ENCODE results near the gene IDH2. TPM values are rescaled to one million over a fixed set of nuclear protein-coding genes. Genes with fewer than 3 reads are reported as not detected.

The IDH2 gene
- total RNA-seq, 1 donor from 2014 or later: 49.7 TPM

DNA sequence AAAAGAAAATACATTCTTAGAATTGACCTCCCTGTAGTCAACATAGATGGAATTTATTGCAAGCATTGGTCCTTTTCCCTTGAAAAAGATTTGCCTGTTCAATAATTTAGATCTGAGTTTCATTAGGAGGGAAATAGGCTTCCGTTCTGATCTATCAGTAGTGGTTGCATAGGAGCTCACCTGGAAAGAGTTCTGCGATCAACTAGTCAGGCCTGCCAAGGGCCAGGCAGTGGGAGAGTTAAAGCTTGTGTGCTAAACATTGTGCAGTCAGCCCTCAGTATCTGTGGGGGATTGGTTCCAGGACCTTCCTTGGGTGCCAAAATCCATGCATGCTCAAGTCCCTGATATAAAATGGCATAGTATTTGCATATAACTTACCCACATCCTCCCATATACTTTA lies 29.6 kb upstream of the IDH2 start:
- TF ChIP-seq, protein P1, sequence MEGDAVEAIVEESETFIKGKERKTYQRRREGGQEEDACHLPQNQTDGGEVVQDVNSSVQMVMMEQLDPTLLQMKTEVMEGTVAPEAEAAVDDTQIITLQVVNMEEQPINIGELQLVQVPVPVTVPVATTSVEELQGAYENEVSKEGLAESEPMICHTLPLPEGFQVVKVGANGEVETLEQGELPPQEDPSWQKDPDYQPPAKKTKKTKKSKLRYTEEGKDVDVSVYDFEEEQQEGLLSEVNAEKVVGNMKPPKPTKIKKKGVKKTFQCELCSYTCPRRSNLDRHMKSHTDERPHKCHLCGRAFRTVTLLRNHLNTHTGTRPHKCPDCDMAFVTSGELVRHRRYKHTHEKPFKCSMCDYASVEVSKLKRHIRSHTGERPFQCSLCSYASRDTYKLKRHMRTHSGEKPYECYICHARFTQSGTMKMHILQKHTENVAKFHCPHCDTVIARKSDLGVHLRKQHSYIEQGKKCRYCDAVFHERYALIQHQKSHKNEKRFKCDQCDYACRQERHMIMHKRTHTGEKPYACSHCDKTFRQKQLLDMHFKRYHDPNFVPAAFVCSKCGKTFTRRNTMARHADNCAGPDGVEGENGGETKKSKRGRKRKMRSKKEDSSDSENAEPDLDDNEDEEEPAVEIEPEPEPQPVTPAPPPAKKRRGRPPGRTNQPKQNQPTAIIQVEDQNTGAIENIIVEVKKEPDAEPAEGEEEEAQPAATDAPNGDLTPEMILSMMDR (IDR thresholded peaks at IDR 0.05): no peak
- intact Hi-C loops (cut with DNase I): no loop called here
- DNase-seq (ENCODE audit: low spot score in 2 of 2): no peak

DNA sequence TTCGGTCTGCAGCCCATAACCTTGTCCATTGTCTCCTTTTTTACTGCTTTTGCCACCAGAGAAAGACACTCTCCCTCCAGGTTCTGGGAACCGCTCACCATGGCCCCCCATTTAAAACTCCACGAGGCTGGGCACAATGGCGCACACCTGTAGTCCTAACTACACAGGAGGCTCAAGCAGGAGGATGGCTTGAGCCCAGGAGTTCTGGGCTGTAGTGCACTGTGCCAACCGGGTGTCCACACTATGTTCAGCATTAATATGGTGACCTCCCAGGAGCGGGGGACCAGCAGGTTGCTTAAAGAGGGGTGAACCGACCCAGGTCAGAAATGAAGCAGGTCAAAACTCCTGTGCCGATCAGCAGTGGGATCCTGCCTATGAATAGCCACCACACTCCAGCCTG lies 28.0 kb upstream of the IDH2 start:
- H3K4me3 ChIP-seq: no peak overlapping the region
- H3K27ac ChIP-seq: no peak overlapping the region
- H3K9me3 ChIP-seq: no peaks in the 10 kb centered on the region
- intact Hi-C loops (cut with DNase I): no loop called here
- H3K27me3 ChIP-seq: no peaks in the 10 kb centered on the region
- H3K36me3 ChIP-seq: no peaks in the 10 kb centered on the region
- TF ChIP-seq, protein P1 (IDR thresholded peaks at IDR 0.05): no peak
- no peaks in the 10 kb centered on the region for H3K4me1 ChIP-seq
- DNase-seq (ENCODE audit: low spot score in 2 of 2): no peak

More for the DNA sequence above, 29.6 kb upstream of the IDH2 start:
- no peaks in the 10 kb centered on the region for H3K27me3 ChIP-seq
- H3K9me3 ChIP-seq: no peaks in the 10 kb centered on the region
- no peaks in the 10 kb centered on the region for H3K36me3 ChIP-seq
- H3K4me3 ChIP-seq: no peak overlapping the region
- H3K4me1 ChIP-seq: no peaks in the 10 kb centered on the region
- no peak overlapping the region for H3K27ac ChIP-seq

DNA sequence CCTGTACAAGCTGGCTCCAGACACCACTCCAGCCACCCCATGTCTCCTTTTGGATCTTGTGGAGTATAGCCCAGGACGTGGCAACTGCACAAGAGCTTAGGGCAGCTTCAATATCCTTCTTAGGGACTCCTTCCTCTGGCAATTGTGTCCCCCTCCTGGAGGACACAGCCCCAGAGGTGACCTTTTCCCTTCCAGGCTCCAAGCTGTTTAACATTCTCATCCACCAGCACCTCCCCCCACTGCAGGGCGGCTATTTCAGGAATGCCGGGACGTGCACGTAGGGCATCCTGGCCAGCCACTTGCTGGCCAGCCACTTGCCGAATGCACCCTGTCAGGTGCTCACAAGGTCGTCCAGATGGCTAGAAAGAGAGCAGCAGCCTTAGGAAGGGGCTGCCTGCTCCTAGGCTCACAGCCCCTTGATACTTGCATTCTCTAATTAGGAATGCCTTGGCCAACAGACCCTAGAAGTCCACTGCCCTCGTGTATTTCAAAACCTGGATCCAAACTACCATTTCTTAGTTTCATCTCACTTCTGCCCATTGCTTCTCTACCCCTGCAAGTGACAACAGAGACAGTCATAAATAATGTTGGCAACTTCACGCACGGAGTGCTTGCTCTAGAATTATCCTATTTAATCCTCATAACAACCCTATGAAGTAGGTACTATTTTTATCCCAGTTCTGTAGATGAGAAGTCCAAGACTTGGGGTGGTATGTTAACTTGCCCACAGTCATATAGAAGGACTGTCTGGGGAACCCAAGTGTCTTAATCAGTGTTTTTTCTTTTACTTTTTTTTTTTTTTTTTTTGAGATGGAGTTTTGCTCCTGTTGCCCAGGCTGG lies 24.5 kb upstream of the IDH2 start:
- Histone ChIP-seq H3K4me3 (no peak overlapping the region), H3K36me3 (no peaks in the 10 kb centered on the region), H3K27ac (no peak overlapping the region), H3K4me1 (no peaks in the 10 kb centered on the region), H3K27me3 (no peaks in the 10 kb centered on the region), H3K9me3 (no peaks in the 10 kb centered on the region)
- intact Hi-C loops (cut with DNase I): no loop called here
- TF ChIP-seq, protein P1 (IDR thresholded peaks at IDR 0.05): no peak
- DNase-seq (ENCODE audit: low spot score in 2 of 2): no peak

DNA sequence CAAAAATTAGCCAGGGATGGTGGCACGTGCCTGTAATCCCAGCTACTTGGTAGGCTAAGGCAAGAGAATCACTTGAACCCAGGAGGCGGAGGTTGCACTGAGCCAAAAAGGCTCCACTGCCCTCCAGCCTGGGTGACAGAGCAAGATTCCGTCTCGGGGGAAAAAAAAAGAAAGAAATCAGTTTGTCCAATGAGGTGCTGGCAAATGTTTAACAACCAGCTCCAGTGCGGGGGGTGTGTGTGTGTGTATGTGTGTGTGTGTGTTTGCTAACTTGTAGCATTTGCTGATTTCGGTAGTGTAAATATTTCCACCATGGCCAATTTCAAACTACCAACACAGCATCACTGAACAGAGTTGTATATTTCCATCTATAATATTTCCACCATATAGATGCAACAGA lies 23.8 kb upstream of the IDH2 start:
- Histone ChIP-seq H3K4me3 (no peak overlapping the region), H3K36me3 (no peaks in the 10 kb centered on the region), H3K27me3 (no peaks in the 10 kb centered on the region), H3K9me3 (no peaks in the 10 kb centered on the region), H3K4me1 (no peaks in the 10 kb centered on the region), H3K27ac (no peak overlapping the region)
- TF ChIP-seq, protein P1 (IDR thresholded peaks at IDR 0.05): no peak
- intact Hi-C loops (cut with DNase I): no loop called here
- DNase-seq (ENCODE audit: low spot score in 2 of 2): no peak

DNA sequence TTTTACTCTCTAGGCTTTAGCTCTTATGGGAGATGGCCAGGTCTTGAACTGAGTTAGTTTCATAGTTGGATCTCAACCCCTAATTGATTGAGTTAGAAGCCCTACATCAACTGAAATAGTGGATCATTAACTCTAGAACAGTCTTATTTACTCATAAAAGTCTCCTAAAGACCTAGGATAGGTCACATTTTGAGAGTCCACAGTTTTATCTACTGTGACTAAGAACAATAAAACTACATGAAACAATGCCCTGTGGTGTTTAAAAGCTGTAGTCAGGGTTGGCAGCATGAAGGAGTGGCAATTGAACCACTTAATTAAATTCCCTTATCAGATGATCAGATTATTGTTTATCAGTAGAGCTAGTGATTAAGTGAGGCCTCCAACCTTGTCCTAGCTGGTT lies 22.2 kb upstream of the IDH2 start:
- Histone ChIP-seq H3K27ac (no peak overlapping the region), H3K27me3 (no peaks in the 10 kb centered on the region), H3K36me3 (no peaks in the 10 kb centered on the region), H3K9me3 (no peaks in the 10 kb centered on the region), H3K4me3 (no peak overlapping the region), H3K4me1 (no peaks in the 10 kb centered on the region)
- no peak for DNase-seq (ENCODE audit: low spot score in 2 of 2)
- intact Hi-C loops (cut with DNase I): no loop called here
- TF ChIP-seq, protein P1 (IDR thresholded peaks at IDR 0.05): no peak

Measured in ascending aorta (tissue), 2 donors.